ENCODE results near the gene APOC3. TPM values are rescaled to one million over a fixed set of nuclear protein-coding genes. Genes with fewer than 3 reads are reported as not detected.

The APOC3 gene
- total and polyA plus RNA-seq, 2 donors from 2014 or later = 35.6 TPM; not detected in 1

- Histone ChIP-seq H3K4me3 (ENCODE audit: low read length in 3 of 3) (no peak overlapping the region), H3K4me1 (ENCODE audit: control insufficient read depth in 2 of 3, insufficient read depth in 2 of 3, low read depth in 1 of 3, low read length in 3 of 3) (peaks cover 0 to 5% (median 0%) of the 10 kb centered on the region in 3 donors), H3K27ac (ENCODE audit: low read depth in 2 of 2, low read length in 2 of 2) (no peak overlapping the region), H3K36me3 (ENCODE audit: control insufficient read depth in 2 of 3, insufficient read depth in 3 of 3, low read length in 3 of 3) (peaks cover 4 to 26% (median 18%) of the 10 kb centered on the region in 3 donors), H3K9ac (ENCODE audit: low read length in 3 of 3) (no peak overlapping the region), H3K9me3 (ENCODE audit: control insufficient read depth in 2 of 3, insufficient read depth in 1 of 3, low read length in 3 of 3) (no peaks in the 10 kb centered on the region), H3K27me3 (ENCODE audit: control insufficient read depth, insufficient read depth, low read length) (no peaks in the 10 kb centered on the region)
- DNase-seq = no peak
- no peak for FAIRE-seq
- intact Hi-C loops (cut with DNase I) = no loop called here
- TF ChIP-seq CTCF (IDR thresholded peaks at IDR 0.05; ENCODE audit: borderline replicate concordance, extremely low read depth, insufficient read depth) = no peak
These were observed 21.9 kb downstream of the APOC3 start for GRCh38 chr11:116851626-116852025.

- Histone ChIP-seq H3K4me1 (ENCODE audit: control insufficient read depth in 2 of 3, insufficient read depth in 2 of 3, low read depth in 1 of 3, low read length in 3 of 3) (peaks cover 0 to 5% (median 0%) of the 10 kb centered on the region in 3 donors), H3K27me3 (ENCODE audit: control insufficient read depth, insufficient read depth, low read length) (no peaks in the 10 kb centered on the region), H3K4me3 (ENCODE audit: low read length in 3 of 3) (no peak overlapping the region), H3K9me3 (ENCODE audit: control insufficient read depth in 2 of 3, insufficient read depth in 1 of 3, low read length in 3 of 3) (no peaks in the 10 kb centered on the region), H3K36me3 (ENCODE audit: control insufficient read depth in 2 of 3, insufficient read depth in 3 of 3, low read length in 3 of 3) (peaks cover 0 to 25% (median 20%) of the 10 kb centered on the region in 3 donors), H3K27ac (ENCODE audit: low read depth in 2 of 2, low read length in 2 of 2) (no peak overlapping the region), H3K9ac (ENCODE audit: low read length in 3 of 3) (no peak overlapping the region)
- intact Hi-C loops (cut with DNase I) = no loop called here
- no peak for TF ChIP-seq CTCF (IDR thresholded peaks at IDR 0.05; ENCODE audit: borderline replicate concordance, extremely low read depth, insufficient read depth)
- FAIRE-seq (no peak), DNase-seq (peak in 2 of 5 donors; percentile 3 to 27)
These were observed 22.7 kb downstream of the APOC3 start for GRCh38 chr11:116852261-116853031.

- no peak for TF ChIP-seq CTCF (IDR thresholded peaks at IDR 0.05; ENCODE audit: borderline replicate concordance, extremely low read depth, insufficient read depth)
- no peak overlapping the region for H3K9ac ChIP-seq (ENCODE audit: low read length in 3 of 3)
These were observed 23.9 kb downstream of the APOC3 start for GRCh38 chr11:116853461-116854073.

More at GRCh38 chr11:116853461-116854073, 23.9 kb downstream of the APOC3 start:
- peaks cover 0 to 5% (median 0%) of the 10 kb centered on the region in 3 donors for H3K4me1 ChIP-seq (ENCODE audit: control insufficient read depth in 2 of 3, insufficient read depth in 2 of 3, low read depth in 1 of 3, low read length in 3 of 3)
- H3K9me3 ChIP-seq (ENCODE audit: control insufficient read depth in 2 of 3, insufficient read depth in 1 of 3, low read length in 3 of 3) = no peaks in the 10 kb centered on the region
- FAIRE-seq (no peak), DNase-seq (no peak)
- H3K27ac ChIP-seq (ENCODE audit: low read depth in 2 of 2, low read length in 2 of 2) = no peak overlapping the region
- no peaks in the 10 kb centered on the region for H3K27me3 ChIP-seq (ENCODE audit: control insufficient read depth, insufficient read depth, low read length)
- H3K4me3 ChIP-seq (ENCODE audit: low read length in 3 of 3) = no peak overlapping the region
- intact Hi-C loops (cut with DNase I) = no loop called here
- peaks cover 2 to 28% (median 28%) of the 10 kb centered on the region in 3 donors for H3K36me3 ChIP-seq (ENCODE audit: control insufficient read depth in 2 of 3, insufficient read depth in 3 of 3, low read length in 3 of 3)

Measured in kidney (tissue), 14 donors.